SU-DHL-6 (cell line): Measurements from ENCODE around the gene CSF2RB.

Experiments used
- H2AFZ ChIP-seq: fragments of 200-600 bp; sonication (generic); 2 replicates; pipeline ENCODE4 v1.6.1; 2014; ENCODE audit warnings: low read depth, mild to moderate bottlenecking, moderate library complexity, mixed read lengths, antibody characterized with exemption, low read length; ENCODE audit not compliant: severe bottlenecking
- H3F3A ChIP-seq: fragments of 200-600 bp; shearing (Covaris generic); 2 replicates; pipeline ENCODE4 v1.6.0; 2016; ENCODE audit warnings: antibody characterized with exemption, mild to moderate bottlenecking; ENCODE audit not compliant: insufficient read depth
- H3K27ac ChIP-seq: fragments of 200-600 bp; sonication (generic); 2 replicates; pipeline ENCODE4 v1.5.1; 2016; ENCODE audit warnings: low read depth, mild to moderate bottlenecking, low read length, moderate library complexity, mixed read lengths
- H3K27me3 ChIP-seq: fragments of 200-600 bp; sonication (generic), shearing (Covaris generic); 2 replicates; pipeline ENCODE4 v1.6.0; 2014; ENCODE audit warnings: mild to moderate bottlenecking, low read length
- H3K36me3 ChIP-seq: fragments of 200-600 bp; sonication (generic); 2 replicates; pipeline ENCODE4 v1.6.1; 2014; ENCODE audit warnings: mild to moderate bottlenecking, low read length, mixed read lengths
- H3K4me2 ChIP-seq: fragments of 300-600, 200-600 bp; shearing (Covaris generic), sonication (generic); 2 replicates; pipeline ENCODE4 v1.6.0; 2014; ENCODE audit warnings: low read length, low read depth, mild to moderate bottlenecking; ENCODE audit not compliant: poor library complexity, severe bottlenecking
- H3K4me3 ChIP-seq: fragments of 200-600 bp; sonication (generic); 2 replicates; pipeline ENCODE4 v1.5.1; 2014; ENCODE audit warnings: antibody characterized with exemption, low read length, mild to moderate bottlenecking, mixed read lengths; ENCODE audit not compliant: insufficient read depth, poor library complexity, severe bottlenecking
- H3K79me2 ChIP-seq: fragments of 200-600 bp; sonication (generic); 2 replicates; pipeline ENCODE4 v1.6.1; 2014; ENCODE audit warnings: mild to moderate bottlenecking, low read length, moderate library complexity; ENCODE audit not compliant: insufficient read depth
- H3K9ac ChIP-seq: fragments of 200-600 bp; sonication (generic); 2 replicates; pipeline ENCODE4 v1.7.0; 2014; ENCODE audit warnings: mild to moderate bottlenecking, low read length
- H3K9me2 ChIP-seq: fragments of 200-600 bp; sonication (generic); replicated peaks from 2 replicates; pipeline ENCODE4 v1.6.1; 2014; ENCODE audit warnings: low read length; ENCODE audit not compliant: insufficient read depth
- H3K9me3 ChIP-seq: fragments of 200-600 bp; sonication (generic); 2 replicates; pipeline ENCODE4 v1.6.1; 2014; ENCODE audit warnings: low read length, mixed read lengths; ENCODE audit not compliant: insufficient read depth
- H4K20me1 ChIP-seq: fragments of 200-600 bp; sonication (generic); 2 replicates; pipeline ENCODE4 v1.6.1; 2014; ENCODE audit warnings: low read depth, mild to moderate bottlenecking, antibody characterized with exemption, low read length, moderate library complexity, mixed read lengths
- EZH2phosphoT487 ChIP-seq: fragments of 200-600 bp; sonication (generic), shearing (Covaris generic); conservative IDR thresholded peaks from 2 replicates; pipeline ENCODE4 v1.6.1; 2018; ENCODE audit warnings: mild to moderate bottlenecking, antibody characterized with exemption, low read length, moderate library complexity, mixed read lengths
- TF ChIP-seq, protein P1 (sequence below): fragments of 200-600 bp; sonication (generic); IDR thresholded peaks from one replicate; pipeline ENCODE4 v1.5.1; 2017; ENCODE audit warnings: antibody characterized with exemption, mild to moderate bottlenecking, low read length, moderate library complexity; ENCODE audit not compliant: insufficient read depth, poor library complexity, severe bottlenecking

Gene CSF2RB

DNA sequence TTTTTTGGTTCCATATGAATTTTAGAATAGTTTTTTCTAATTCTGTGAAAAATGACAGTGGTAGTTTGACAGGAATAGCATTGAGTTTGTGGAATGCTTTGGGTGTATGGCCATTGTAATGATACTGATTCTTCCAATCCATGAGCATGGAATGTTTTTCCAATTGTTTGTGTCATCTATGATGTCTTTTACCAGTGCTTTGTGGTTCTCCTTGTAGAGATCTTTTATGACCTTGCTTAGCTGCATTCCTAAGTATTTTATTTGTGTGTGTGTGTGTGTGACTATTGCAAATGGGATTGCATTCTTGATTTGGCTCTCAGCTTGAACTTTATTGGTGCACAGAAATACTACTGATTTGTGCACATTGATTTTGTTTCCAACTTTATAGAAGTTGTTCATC lies 3.0 kb upstream of the CSF2RB start:
- H3K79me2 ChIP-seq = no peaks in the 10 kb centered on the region
- no peaks in the 10 kb centered on the region for H3F3A ChIP-seq
- H3K27ac ChIP-seq = no peak overlapping the region
- H3K9me3 ChIP-seq = no peaks in the 10 kb centered on the region
- H3K36me3 ChIP-seq = no peaks in the 10 kb centered on the region
- no peak overlapping the region for H3K4me2 ChIP-seq
- no peaks in the 10 kb centered on the region for H3K27me3 ChIP-seq
- TF ChIP-seq, protein P1, sequence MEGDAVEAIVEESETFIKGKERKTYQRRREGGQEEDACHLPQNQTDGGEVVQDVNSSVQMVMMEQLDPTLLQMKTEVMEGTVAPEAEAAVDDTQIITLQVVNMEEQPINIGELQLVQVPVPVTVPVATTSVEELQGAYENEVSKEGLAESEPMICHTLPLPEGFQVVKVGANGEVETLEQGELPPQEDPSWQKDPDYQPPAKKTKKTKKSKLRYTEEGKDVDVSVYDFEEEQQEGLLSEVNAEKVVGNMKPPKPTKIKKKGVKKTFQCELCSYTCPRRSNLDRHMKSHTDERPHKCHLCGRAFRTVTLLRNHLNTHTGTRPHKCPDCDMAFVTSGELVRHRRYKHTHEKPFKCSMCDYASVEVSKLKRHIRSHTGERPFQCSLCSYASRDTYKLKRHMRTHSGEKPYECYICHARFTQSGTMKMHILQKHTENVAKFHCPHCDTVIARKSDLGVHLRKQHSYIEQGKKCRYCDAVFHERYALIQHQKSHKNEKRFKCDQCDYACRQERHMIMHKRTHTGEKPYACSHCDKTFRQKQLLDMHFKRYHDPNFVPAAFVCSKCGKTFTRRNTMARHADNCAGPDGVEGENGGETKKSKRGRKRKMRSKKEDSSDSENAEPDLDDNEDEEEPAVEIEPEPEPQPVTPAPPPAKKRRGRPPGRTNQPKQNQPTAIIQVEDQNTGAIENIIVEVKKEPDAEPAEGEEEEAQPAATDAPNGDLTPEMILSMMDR = no peak
- no peak for TF ChIP-seq EZH2phosphoT487
- no peak overlapping the region for H3K9ac ChIP-seq
- no peaks in the 10 kb centered on the region for H3K9me2 ChIP-seq
- no peaks in the 10 kb centered on the region for H4K20me1 ChIP-seq
- H3K4me3 ChIP-seq = no peak overlapping the region
- H2AFZ ChIP-seq = no peak overlapping the region

DNA sequence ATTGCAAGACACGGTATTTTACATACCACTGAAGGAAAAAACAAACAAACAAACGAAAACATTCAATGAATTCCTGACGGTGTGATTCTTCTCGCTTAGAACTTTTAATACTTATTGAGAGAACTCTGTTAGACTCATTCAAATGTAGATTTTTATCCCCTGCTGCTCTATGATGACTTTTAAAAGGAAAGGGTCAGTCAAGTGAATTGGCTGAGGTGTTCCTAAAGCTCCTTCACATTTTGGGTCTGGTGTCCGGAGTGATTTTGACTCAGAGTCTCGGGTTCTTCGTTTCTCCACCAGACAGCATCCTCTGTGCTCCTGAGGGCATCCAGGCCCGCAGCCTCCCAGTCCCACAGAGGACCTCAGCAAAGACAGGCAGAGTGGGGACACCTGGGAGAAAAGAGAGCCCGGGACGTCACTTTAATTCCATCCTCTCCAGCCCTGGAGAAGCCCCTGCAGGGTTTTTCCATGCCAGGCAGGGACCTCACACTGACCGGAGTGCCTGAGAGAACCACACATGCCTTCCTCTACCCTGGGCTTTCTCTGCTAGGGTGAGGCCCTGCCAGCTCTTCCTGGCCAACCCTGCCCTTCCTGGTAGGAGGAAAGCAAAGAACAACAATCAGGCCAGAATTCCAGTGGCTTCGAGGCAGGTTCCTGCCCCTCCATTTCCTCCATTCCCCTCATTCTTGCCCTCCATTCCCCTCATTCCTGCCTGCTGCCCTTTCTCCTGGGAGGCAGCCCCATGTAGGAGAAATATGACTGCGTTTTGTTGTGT lies 1.4 kb upstream of the CSF2RB start:
- Histone ChIP-seq H4K20me1 (no peaks in the 10 kb centered on the region), H3K9me2 (no peaks in the 10 kb centered on the region), H3F3A (no peaks in the 10 kb centered on the region), H3K79me2 (no peaks in the 10 kb centered on the region), H3K36me3 (no peaks in the 10 kb centered on the region), H3K27me3 (no peaks in the 10 kb centered on the region), H3K4me3 (no peak overlapping the region), H3K27ac (no peak overlapping the region), H2AFZ (no peak overlapping the region), H3K4me2 (no peak overlapping the region), H3K9ac (no peak overlapping the region), H3K9me3 (no peaks in the 10 kb centered on the region)
- TF ChIP-seq, protein P1 = no peak
- no peak for TF ChIP-seq EZH2phosphoT487

DNA sequence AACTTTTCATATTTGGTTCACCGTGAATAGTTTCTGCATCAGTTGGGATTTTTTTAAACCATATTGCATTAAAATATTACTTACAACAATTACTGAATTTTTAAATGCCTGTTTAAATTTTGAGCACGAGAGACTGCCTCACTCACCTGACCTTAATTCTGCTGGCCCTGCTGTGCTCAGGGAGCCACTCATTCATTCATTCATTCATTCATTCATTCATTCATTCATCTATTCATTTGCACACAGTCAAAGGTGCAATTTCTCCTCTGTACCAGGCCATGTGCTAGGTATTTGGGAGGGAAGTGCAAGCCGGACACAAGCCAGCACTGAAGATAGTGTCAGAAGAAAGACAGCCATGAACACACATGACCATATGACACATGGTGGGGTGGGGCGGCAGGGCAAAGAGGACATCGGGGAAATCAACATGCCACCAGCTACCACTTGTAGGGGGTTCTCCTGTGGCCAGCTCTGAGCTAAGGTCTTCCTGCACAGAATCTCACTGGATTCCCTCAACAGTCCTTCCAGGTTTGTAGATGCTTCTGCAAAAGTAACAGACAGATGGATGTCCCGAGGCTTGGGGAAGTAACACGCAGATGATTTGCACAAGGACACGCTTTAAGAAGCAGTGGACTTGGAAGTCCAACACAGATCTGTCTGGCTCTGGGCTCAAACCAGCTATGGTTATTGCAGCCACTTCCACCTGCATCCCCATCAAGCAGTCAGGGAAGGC lies 568 bp upstream of the CSF2RB start:
- no peak overlapping the region for H3K27ac ChIP-seq
- no peaks in the 10 kb centered on the region for H3K9me3 ChIP-seq
- no peaks in the 10 kb centered on the region for H3K9me2 ChIP-seq
- no peak overlapping the region for H3K9ac ChIP-seq
- H3K79me2 ChIP-seq = no peaks in the 10 kb centered on the region
- no peaks in the 10 kb centered on the region for H3K27me3 ChIP-seq
- H4K20me1 ChIP-seq = no peaks in the 10 kb centered on the region
- H3K36me3 ChIP-seq = no peaks in the 10 kb centered on the region
- no peak overlapping the region for H2AFZ ChIP-seq
- H3F3A ChIP-seq = no peaks in the 10 kb centered on the region
- no peak overlapping the region for H3K4me2 ChIP-seq
- H3K4me3 ChIP-seq = no peak overlapping the region
- TF ChIP-seq EZH2phosphoT487 = no peak
- TF ChIP-seq, protein P1 = no peak
